ENCODE data around the gene SERPINA5. TPM values are rescaled to one million over a fixed set of nuclear protein-coding genes. Genes with fewer than 3 reads are reported as not detected.

SERPINA5 gene
- total and polyA plus RNA-seq, 2 of the 13 experiments (the other 11 are each of a cell fraction or from before 2014, with no cell fraction given), result 449 to 498 TPM

- POLR2A ChIA-PET, result interaction anchor here (1.0 kb wide), 1 partner anchor 17 kb away, joined by 3 read pairs; the partner anchor contains the start of gene SERPINA4
- no peak for FAIRE-seq
- intact Hi-C loops (cut with micrococcal nuclease; ENCODE audit: unreplicated experiment), result no loop called here
Measured at GRCh38 chr14:94578712-94579111, 2.5 kb upstream of the SERPINA5 start.

GRCh38 chr14:94582199-94582750 is 1.0 kb downstream of the SERPINA5 start:
- intact Hi-C loops (cut with micrococcal nuclease; ENCODE audit: unreplicated experiment) (loop anchor here (1.0 to 5.0 kb wide), 2 partner anchors 11 to 35 kb away; no protein-coding TSS in a partner anchor), in situ Hi-C loops (cut with HindIII; ENCODE audit: extremely low pct_ligation_motif_present, low pct_unique_long_range_greater_than_20kb) (no loop called here)
- WGBS (ENCODE audit: low lambda C conversion rate), result 6% methylated on average over 7 of the region's 7 CpGs
- H3K4me2 ChIP-seq (ENCODE audit: low read depth, low read length), result peak overlapping the region; percentile 97
- H3K9ac ChIP-seq (ENCODE audit: insufficient read depth, low read depth, low read length), result peak overlapping the region; percentile 85
- H4K20me1 ChIP-seq (ENCODE audit: insufficient read depth, low read length), result no peaks in the 10 kb centered on the region; the same call in 1 of the 2 replicates
- ATAC-seq (peak; percentile 34), DNase-seq (ENCODE audit: low spot score) (no peak), FAIRE-seq (no peak)
- peaks cover 14 to 33% of the 10 kb centered on the region in 2 experiments; a peak in 4 of 5 replicates for H3K36me3 ChIP-seq (replicated peaks in 1 of 2; ENCODE audit: control insufficient read depth in 1 of 2, insufficient read depth in 2 of 2, low read length in 2 of 2)
- ChIA-PET POLR2A (interaction anchor here (0.8 to 5.9 kb wide), 13 partner anchors 8 to 242 kb away, joined by 3 to 169 read pairs (median 12); partner anchors contain the start of genes SERPINA1, SERPINA3 and SERPINA4), CTCF (ENCODE audit: low intra/inter-chr PET ratio, low total read pairs) (no interaction called here)
- H3K27me3 ChIP-seq (ENCODE audit: control insufficient read depth in 1 of 2, insufficient read depth in 2 of 2, low read length in 2 of 2), result no peaks in the 10 kb centered on the region; a peak in 1 of 5 replicates
- BruUV-seq (replicated peaks), result no TSS peak
- no peak overlapping the region for H2AFZ ChIP-seq (ENCODE audit: low read length)
- peaks cover 58% of the 10 kb centered on the region for H3K79me2 ChIP-seq (ENCODE audit: insufficient read depth, low read length)
- peaks cover 75% of the 10 kb centered on the region for H3K4me1 ChIP-seq (ENCODE audit: insufficient read depth, low read length)
- no peaks in the 10 kb centered on the region for H3K9me3 ChIP-seq (ENCODE audit: low read length)
- peak overlapping the region; percentile 88 for H3K27ac ChIP-seq (ENCODE audit: extremely low read length, insufficient read depth, low read length)
- H3K4me3 ChIP-seq (replicated peaks in 1 of 3; ENCODE audit: insufficient read depth in 1 of 3, low read depth in 2 of 3, low read length in 3 of 3), result peak overlapping the region; percentile 61 to 88 (median 75)
- TF ChIP-seq TOPORS (CRISPR knock-in tag; IDR thresholded peaks at IDR 0.05) (no peak), NR2F2 (IDR thresholded peaks at IDR 0.05; ENCODE audit: borderline replicate concordance, low read depth) (no peak), GTF2F1 (IDR thresholded peaks at IDR 0.05; ENCODE audit: low read length) (no peak), PAX8 (CRISPR knock-in tag; IDR thresholded peaks at IDR 0.05; ENCODE audit: borderline replicate concordance) (0 out of 2 replicates have a peak, but pooled peaks have one; percentile 45), ZNF224 (CRISPR knock-in tag; IDR thresholded peaks at IDR 0.05) (no peak), ZNF20 (CRISPR knock-in tag; IDR thresholded peaks at IDR 0.05) (no peak), SMAD3 (CRISPR knock-in tag; IDR thresholded peaks at IDR 0.05) (no peak), ZNF512 (CRISPR knock-in tag; IDR thresholded peaks at IDR 0.05) (no peak), ZBTB8A (CRISPR knock-in tag; IDR thresholded peaks at IDR 0.05; ENCODE audit: borderline replicate concordance, low read depth) (no peak), GMEB1 (CRISPR knock-in tag; IDR thresholded peaks at IDR 0.05; ENCODE audit: borderline replicate concordance) (0 out of 2 replicates have a peak, but pooled peaks have one; percentile 22), RARG (CRISPR knock-in tag; IDR thresholded peaks at IDR 0.05; ENCODE audit: low read depth) (no peak; the same call in 1 of the 2 replicates), ZNF746 (CRISPR knock-in tag; IDR thresholded peaks at IDR 0.05) (no peak), ZNF547 (CRISPR knock-in tag; IDR thresholded peaks at IDR 0.05) (0 out of 2 replicates have a peak, but pooled peaks have one; percentile 28), ZNF256 (CRISPR knock-in tag; conservative IDR thresholded peaks at IDR 0.05) (no peak)

More at GRCh38 chr14:94578712-94579111, 2.5 kb upstream of the SERPINA5 start:
- Histone ChIP-seq H3K4me3 (replicated peaks in 1 of 3; ENCODE audit: insufficient read depth in 1 of 3, low read depth in 2 of 3, low read length in 3 of 3) (no peak overlapping the region), H3K27ac (ENCODE audit: extremely low read length, insufficient read depth, low read length) (no peak overlapping the region), H3K27me3 (ENCODE audit: control insufficient read depth in 1 of 2, insufficient read depth in 2 of 2, low read length in 2 of 2) (no peaks in the 10 kb centered on the region; a peak in 1 of 5 replicates), H3K4me1 (ENCODE audit: insufficient read depth, low read length) (peaks cover 75% of the 10 kb centered on the region), H2AFZ (ENCODE audit: low read length) (no peak overlapping the region), H3K79me2 (ENCODE audit: insufficient read depth, low read length) (peaks cover 25% of the 10 kb centered on the region), H3K9me3 (ENCODE audit: low read length) (no peaks in the 10 kb centered on the region), H3K9ac (ENCODE audit: insufficient read depth, low read depth, low read length) (no peak overlapping the region), H4K20me1 (ENCODE audit: insufficient read depth, low read length) (no peaks in the 10 kb centered on the region), H3K36me3 (replicated peaks in 1 of 2; ENCODE audit: control insufficient read depth in 1 of 2, insufficient read depth in 2 of 2, low read length in 2 of 2) (peaks cover 0 to 5% of the 10 kb centered on the region in 2 experiments; a peak in 3 of 5 replicates), H3K4me2 (ENCODE audit: low read depth, low read length) (no peak overlapping the region)
- in situ Hi-C loops (cut with HindIII; ENCODE audit: extremely low pct_ligation_motif_present, low pct_unique_long_range_greater_than_20kb), result no loop called here
- CTCF ChIA-PET (ENCODE audit: low intra/inter-chr PET ratio, low total read pairs), result no interaction called here
- ATAC-seq, result no peak
- 93% methylated on average over 6 of the region's 6 CpGs for WGBS (ENCODE audit: low lambda C conversion rate)
- no TSS peak for BruUV-seq (replicated peaks)
- DNase-seq (ENCODE audit: low spot score), result no peak
- peak; percentile 94 for TF ChIP-seq ZNF12 (CRISPR knock-in tag; IDR thresholded peaks at IDR 0.05)
- TF ChIP-seq ZNF788 (CRISPR knock-in tag; IDR thresholded peaks at IDR 0.05; ENCODE audit: borderline replicate concordance), result no peak
